ENCODE measurements around the gene KCNH6. TPM values are rescaled to one million over a fixed set of nuclear protein-coding genes. Genes with fewer than 3 reads are reported as not detected.

The KCNH6 gene
- total RNA-seq, 2 experiments from 2014 or later = not detected

- H3K27ac Mint-ChIP-seq = no peak overlapping the region
- CTCF ChIA-PET = no interaction called here
- no peak for DNase-seq
- H3K4me1 Mint-ChIP-seq = peaks cover 4% of the 10 kb centered on the region
- peaks cover 32% of the 10 kb centered on the region for H3K27me3 Mint-ChIP-seq
- H3K36me3 Mint-ChIP-seq (ENCODE audit: low read depth) = no peaks in the 10 kb centered on the region
- POLR2A ChIA-PET = no interaction called here
- no peak overlapping the region for H3K4me3 Mint-ChIP-seq
- H3K9me3 Mint-ChIP-seq = no peaks in the 10 kb centered on the region
These were observed 12.5 kb downstream of the KCNH6 start for GRCh38 chr17:63535640-63536039.

DNA sequence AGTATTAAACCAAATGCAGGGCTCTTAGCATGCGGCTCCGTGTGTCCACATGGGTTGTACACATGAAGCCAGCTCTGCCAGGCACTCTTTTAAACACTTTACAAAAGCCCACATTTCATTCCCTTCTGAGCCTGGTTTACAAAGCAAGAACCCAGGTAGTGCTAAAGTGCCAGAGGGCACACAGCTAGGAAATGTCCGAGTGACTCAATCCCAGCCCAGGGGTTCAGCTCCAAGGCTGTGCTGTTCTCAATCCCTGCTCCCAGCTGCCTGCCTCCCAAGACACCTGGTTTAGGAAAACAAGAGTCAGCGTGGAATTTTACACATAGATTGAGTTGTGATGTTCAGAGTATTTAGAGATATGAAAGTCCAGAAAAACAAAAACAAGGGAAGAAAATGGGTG lies 13.8 kb downstream of the KCNH6 start:
- no peak overlapping the region for H3K27ac Mint-ChIP-seq
- DNase-seq = no peak
- H3K4me1 Mint-ChIP-seq = peaks cover 4% of the 10 kb centered on the region
- no peak overlapping the region for H3K4me3 Mint-ChIP-seq
- POLR2A ChIA-PET = no interaction called here
- no peaks in the 10 kb centered on the region for H3K9me3 Mint-ChIP-seq
- CTCF ChIA-PET = no interaction called here
- no peaks in the 10 kb centered on the region for H3K36me3 Mint-ChIP-seq (ENCODE audit: low read depth)
- peaks cover 32% of the 10 kb centered on the region for H3K27me3 Mint-ChIP-seq

- Mint-ChIP-seq H3K36me3 (ENCODE audit: low read depth) (no peaks in the 10 kb centered on the region), H3K27me3 (peaks cover 32% of the 10 kb centered on the region), H3K4me3 (no peak overlapping the region), H3K27ac (no peak overlapping the region), H3K4me1 (peaks cover 4% of the 10 kb centered on the region), H3K9me3 (no peaks in the 10 kb centered on the region)
- CTCF ChIA-PET = interaction anchor here (1.1 kb wide), 1 partner anchor 11 kb away, joined by 3 read pairs; no protein-coding TSS in a partner anchor
- DNase-seq = no peak
- POLR2A ChIA-PET = no interaction called here
These were observed 15.0 kb downstream of the KCNH6 start for GRCh38 chr17:63537991-63538692.

- ChIA-PET CTCF (interaction anchor here (1.1 kb wide), 1 partner anchor 12 kb away, joined by 3 read pairs; no protein-coding TSS in a partner anchor), POLR2A (no interaction called here)
- Mint-ChIP-seq H3K4me3 (no peak overlapping the region), H3K4me1 (peaks cover 4% of the 10 kb centered on the region), H3K27me3 (peaks cover 32% of the 10 kb centered on the region), H3K27ac (no peak overlapping the region), H3K36me3 (ENCODE audit: low read depth) (no peaks in the 10 kb centered on the region), H3K9me3 (no peaks in the 10 kb centered on the region)
- no peak for DNase-seq
These were observed 15.8 kb downstream of the KCNH6 start for GRCh38 chr17:63538693-63539595.

DNA sequence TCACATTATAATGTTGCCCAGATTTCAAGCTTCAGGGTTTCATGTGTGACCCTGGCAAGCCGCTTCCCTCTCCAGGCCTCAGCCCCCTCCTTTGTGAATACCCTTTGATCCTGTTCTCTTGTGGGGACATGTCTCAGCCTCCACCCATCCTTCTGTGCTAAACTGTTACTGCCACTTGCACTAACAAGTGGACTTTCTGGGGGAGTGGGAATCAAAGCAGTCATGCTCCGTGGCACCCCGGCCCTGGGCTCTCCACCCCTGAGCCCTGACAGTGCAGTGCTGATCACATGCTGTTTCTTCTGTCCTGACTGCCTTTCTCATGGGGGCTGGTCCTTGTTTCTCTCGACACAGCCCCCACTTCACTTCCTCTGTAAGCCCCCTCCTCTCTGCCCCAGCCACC lies 17.4 kb downstream of the KCNH6 start:
- ChIA-PET POLR2A (no interaction called here), CTCF (interaction anchor here (0.6 kb wide), 1 partner anchor 9 kb away, joined by 3 read pairs; no protein-coding TSS in a partner anchor)
- DNase-seq = no peak
- Mint-ChIP-seq H3K4me3 (no peak overlapping the region), H3K9me3 (no peaks in the 10 kb centered on the region), H3K27me3 (peaks cover 32% of the 10 kb centered on the region), H3K27ac (no peak overlapping the region), H3K4me1 (peaks cover 4% of the 10 kb centered on the region), H3K36me3 (ENCODE audit: low read depth) (no peaks in the 10 kb centered on the region)

DNA sequence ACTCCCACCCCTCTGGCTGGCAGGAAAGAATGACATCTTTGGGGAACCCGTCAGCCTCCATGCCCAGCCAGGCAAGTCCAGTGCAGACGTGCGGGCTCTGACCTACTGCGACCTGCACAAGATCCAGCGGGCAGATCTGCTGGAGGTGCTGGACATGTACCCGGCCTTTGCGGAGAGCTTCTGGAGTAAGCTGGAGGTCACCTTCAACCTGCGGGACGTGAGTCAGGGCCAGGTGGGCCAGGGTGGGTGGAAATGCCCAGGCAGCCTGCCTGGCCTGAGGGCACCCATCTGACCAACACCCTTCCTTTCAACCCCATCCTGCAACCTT lies 19.0 kb downstream of the KCNH6 start:
- no peak for DNase-seq
- peaks cover 26% of the 10 kb centered on the region for H3K27me3 Mint-ChIP-seq
- H3K27ac Mint-ChIP-seq = no peak overlapping the region
- H3K9me3 Mint-ChIP-seq = no peaks in the 10 kb centered on the region
- H3K4me1 Mint-ChIP-seq = peaks cover 3% of the 10 kb centered on the region
- no peaks in the 10 kb centered on the region for H3K36me3 Mint-ChIP-seq (ENCODE audit: low read depth)
- ChIA-PET POLR2A (no interaction called here), CTCF (interaction anchor here (1.3 to 2.2 kb wide), 2 partner anchors 9 to 11 kb away, joined by 3 to 9 read pairs; partner anchors contain the start of gene DCAF7)
- H3K4me3 Mint-ChIP-seq = no peak overlapping the region

DNA sequence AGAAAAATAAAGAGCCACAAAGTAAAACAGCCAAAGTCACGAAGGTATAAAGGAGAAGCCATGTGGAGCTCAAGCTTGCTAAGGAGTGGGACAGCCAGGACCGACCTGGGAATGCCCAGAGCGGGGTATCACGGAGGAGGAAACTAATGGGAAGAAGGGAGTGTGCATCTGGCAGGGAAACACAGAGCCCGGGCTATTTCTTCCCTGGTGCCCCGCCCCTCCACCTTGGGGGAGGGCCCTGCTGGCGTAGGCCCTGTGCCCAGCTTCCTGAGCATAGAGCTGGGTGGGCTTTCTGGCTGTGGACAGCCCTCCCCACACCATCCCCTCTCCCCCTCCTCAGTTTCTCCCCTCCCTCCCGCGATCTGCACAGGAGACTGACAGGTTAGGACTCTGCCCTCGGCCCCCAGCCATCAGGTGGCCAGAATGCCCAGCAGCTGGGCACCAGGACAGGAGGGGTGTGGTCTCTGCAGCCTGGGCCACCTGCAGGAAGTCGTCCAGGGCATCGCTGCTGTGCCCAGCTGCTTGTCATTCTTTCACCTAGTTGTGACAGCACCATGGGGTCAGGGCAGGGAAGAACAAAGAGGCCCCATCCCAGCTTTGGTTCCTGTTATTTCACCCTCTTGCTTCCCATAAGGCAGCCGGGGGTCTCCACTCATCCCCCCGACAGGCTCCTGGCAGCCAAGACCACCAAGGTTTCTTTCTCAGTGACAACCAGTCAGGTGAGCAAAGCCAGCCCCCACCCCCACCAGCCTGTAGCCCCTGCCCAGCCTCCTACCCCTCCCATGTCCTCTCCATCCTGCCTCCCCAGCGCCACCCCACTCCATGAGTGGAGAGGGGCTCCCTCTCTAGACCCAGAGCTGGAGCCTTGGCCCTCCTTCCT lies 20.0 kb downstream of the KCNH6 start:
- H3K4me3 Mint-ChIP-seq = no peak overlapping the region
- peaks cover 18% of the 10 kb centered on the region for H3K27me3 Mint-ChIP-seq
- no peak overlapping the region for H3K27ac Mint-ChIP-seq
- no peaks in the 10 kb centered on the region for H3K36me3 Mint-ChIP-seq (ENCODE audit: low read depth)
- H3K4me1 Mint-ChIP-seq = peaks cover 2% of the 10 kb centered on the region
- ChIA-PET POLR2A (no interaction called here), CTCF (interaction anchor here (0.8 to 2.2 kb wide), 5 partner anchors 8 to 119 kb away, joined by 3 to 9 read pairs (median 3); partner anchors contain the start of gene DCAF7)
- no peaks in the 10 kb centered on the region for H3K9me3 Mint-ChIP-seq
- DNase-seq = no peak

GRCh38 chr17:63543822-63544420 lies 20.8 kb downstream of the KCNH6 start:
- H3K9me3 Mint-ChIP-seq = no peaks in the 10 kb centered on the region
- ChIA-PET POLR2A (no interaction called here), CTCF (interaction anchor here (0.8 to 2.2 kb wide), 6 partner anchors 7 to 17 kb away, joined by 3 to 9 read pairs (median 4); partner anchors contain the start of gene DCAF7)
- DNase-seq = no peak
- H3K36me3 Mint-ChIP-seq (ENCODE audit: low read depth) = no peaks in the 10 kb centered on the region
- H3K4me1 Mint-ChIP-seq = no peaks in the 10 kb centered on the region
- H3K27me3 Mint-ChIP-seq = peaks cover 11% of the 10 kb centered on the region
- no peak overlapping the region for H3K4me3 Mint-ChIP-seq
- H3K27ac Mint-ChIP-seq = no peak overlapping the region

DNA sequence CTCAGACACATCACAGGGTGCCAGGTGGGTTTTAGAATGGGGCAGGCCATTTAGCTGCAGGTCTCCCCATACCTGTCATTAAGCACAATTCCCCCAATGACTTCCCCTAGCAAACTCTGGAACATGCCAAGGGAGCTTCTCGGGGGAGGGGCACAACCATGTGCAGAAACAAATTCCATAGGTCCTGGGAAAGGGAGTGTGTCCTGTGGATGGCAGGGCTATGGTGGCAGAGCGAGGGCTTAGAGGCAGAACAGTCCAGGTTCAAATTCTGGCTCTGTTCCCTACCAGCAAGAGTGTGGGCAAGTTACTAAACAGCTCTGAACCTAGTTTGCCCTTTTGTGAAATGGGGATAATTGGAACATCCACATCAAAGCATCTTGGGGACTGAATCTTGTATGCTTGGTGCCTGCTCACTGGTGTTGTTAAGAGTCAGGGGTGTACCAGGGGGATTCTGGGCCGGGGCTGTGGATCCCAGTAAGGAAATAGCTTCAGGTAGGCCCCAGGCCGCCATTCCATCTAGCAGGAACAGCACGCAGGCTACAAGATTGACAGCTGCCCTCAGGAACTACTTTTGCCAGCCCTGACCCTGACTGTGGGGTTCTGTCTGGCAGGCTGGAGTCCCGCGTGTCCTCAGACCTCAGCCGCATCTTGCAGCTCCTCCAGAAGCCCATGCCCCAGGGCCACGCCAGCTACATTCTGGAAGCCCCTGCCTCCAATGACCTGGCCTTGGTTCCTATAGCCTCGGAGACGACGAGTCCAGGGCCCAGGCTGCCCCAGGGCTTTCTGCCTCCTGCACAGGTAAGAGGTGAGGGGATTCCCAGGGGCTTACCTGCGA lies 21.5 kb downstream of the KCNH6 start:
- Mint-ChIP-seq H3K9me3 (no peaks in the 10 kb centered on the region), H3K4me3 (no peak overlapping the region)
- CTCF ChIA-PET = interaction anchor here (0.6 to 1.5 kb wide), 5 partner anchors 11 to 66 kb away, joined by 3 to 7 read pairs (median 3); no protein-coding TSS in a partner anchor

GRCh38 chr17:63546308-63547082 lies 23.3 kb downstream of the KCNH6 start:
- DNase-seq = no peak
- no peak overlapping the region for H3K27ac Mint-ChIP-seq
- peaks cover 4% of the 10 kb centered on the region for H3K4me1 Mint-ChIP-seq
- H3K9me3 Mint-ChIP-seq = no peaks in the 10 kb centered on the region
- CTCF ChIA-PET = interaction anchor here (0.6 to 1.0 kb wide), 4 partner anchors 19 to 288 kb away, joined by 3 to 5 read pairs (median 4); no protein-coding TSS in a partner anchor
- no peaks in the 10 kb centered on the region for H3K27me3 Mint-ChIP-seq
- POLR2A ChIA-PET = no interaction called here
- H3K36me3 Mint-ChIP-seq (ENCODE audit: low read depth) = peaks cover 6% of the 10 kb centered on the region
- H3K4me3 Mint-ChIP-seq = no peak overlapping the region

More for the DNA sequence above, 21.5 kb downstream of the KCNH6 start:
- Mint-ChIP-seq H3K27me3 (peaks cover 3% of the 10 kb centered on the region), H3K27ac (no peak overlapping the region), H3K36me3 (ENCODE audit: low read depth) (no peaks in the 10 kb centered on the region), H3K4me1 (peaks cover 2% of the 10 kb centered on the region)
- POLR2A ChIA-PET = no interaction called here
- DNase-seq = no peak

- no peaks in the 10 kb centered on the region for H3K9me3 Mint-ChIP-seq
- no peak overlapping the region for H3K27ac Mint-ChIP-seq
- H3K27me3 Mint-ChIP-seq = no peaks in the 10 kb centered on the region
- no peak for DNase-seq
- ChIA-PET POLR2A (no interaction called here), CTCF (no interaction called here)
- H3K36me3 Mint-ChIP-seq (ENCODE audit: low read depth) = peaks cover 9% of the 10 kb centered on the region
- no peak overlapping the region for H3K4me3 Mint-ChIP-seq
- peaks cover 7% of the 10 kb centered on the region for H3K4me1 Mint-ChIP-seq
These were observed 23.9 kb downstream of the KCNH6 start for GRCh38 chr17:63547083-63547523.

All from activated CD4-positive, alpha-beta T cell treated with anti-CD3 and anti-CD28 coated beads, Interleukin-2, amount 10 ng/mL, durations not matched to agents 7 days and 5 days (primary cell).